Measurements from ENCODE around the gene PFKFB2.

Gene PFKFB2

DNA sequence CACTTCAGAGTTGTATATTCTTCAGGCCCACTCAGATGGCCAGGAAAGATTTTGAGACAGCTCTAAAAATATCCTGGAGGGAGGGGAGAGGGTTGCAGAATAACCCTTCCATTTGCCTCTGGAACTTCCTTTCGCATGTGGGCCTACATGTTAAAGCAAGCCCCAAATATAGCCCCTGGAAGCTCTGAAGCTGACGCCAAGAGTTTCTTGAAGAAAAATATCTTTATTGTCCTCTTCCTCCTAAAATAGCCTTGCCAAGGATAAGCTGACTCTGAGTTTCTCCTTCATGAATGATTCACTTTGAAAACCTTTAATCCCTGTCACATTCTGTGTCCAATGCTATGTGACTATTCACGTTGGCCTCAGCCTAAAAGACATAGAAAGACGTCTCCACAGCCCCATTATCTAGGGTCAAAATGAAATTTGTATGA is 27.0 kb upstream of the PFKFB2 start:
- no peak for DNase-seq (ENCODE audit: low read depth)
- TF ChIP-seq, protein P1, sequence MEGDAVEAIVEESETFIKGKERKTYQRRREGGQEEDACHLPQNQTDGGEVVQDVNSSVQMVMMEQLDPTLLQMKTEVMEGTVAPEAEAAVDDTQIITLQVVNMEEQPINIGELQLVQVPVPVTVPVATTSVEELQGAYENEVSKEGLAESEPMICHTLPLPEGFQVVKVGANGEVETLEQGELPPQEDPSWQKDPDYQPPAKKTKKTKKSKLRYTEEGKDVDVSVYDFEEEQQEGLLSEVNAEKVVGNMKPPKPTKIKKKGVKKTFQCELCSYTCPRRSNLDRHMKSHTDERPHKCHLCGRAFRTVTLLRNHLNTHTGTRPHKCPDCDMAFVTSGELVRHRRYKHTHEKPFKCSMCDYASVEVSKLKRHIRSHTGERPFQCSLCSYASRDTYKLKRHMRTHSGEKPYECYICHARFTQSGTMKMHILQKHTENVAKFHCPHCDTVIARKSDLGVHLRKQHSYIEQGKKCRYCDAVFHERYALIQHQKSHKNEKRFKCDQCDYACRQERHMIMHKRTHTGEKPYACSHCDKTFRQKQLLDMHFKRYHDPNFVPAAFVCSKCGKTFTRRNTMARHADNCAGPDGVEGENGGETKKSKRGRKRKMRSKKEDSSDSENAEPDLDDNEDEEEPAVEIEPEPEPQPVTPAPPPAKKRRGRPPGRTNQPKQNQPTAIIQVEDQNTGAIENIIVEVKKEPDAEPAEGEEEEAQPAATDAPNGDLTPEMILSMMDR (IDR thresholded peaks at IDR 0.05; ENCODE audit: low read depth, low read length, missing control alignments): no peak
- in situ Hi-C loops (cut with HindIII; ENCODE audit: low sequenced_read_pairs): no loop called here
- no peak overlapping the region for H3K4me3 ChIP-seq (ENCODE audit: low read depth, low read length)

DNA sequence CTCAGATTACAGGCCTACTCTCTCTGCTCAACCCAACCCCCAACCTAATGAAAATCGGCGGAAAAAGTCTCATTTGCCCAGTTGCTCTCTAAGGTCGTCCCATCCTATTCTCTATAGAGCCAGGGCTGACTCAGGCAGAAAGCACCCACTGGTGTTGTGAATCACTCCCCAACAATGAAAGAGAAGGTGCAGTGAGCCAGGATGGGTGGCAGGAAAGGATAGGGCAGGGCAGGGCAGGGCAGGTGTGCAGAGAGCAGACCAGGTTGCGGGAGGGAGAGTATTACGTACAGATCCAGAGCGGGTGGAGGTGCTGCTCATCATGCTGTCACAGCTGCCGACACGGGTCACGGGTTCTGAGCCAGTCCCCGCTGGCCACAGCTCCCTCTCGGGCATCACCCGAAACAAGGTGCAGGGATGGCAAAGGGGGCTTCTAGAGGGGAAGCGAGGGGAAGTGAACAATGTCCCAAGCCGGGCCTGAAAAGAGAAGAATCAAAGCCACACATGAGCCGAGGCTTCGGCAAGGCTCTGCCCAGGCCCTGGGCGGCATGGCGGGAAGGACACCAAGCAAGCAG is 25.8 kb upstream of the PFKFB2 start:
- TF ChIP-seq, protein P1 (IDR thresholded peaks at IDR 0.05; ENCODE audit: low read depth, low read length, missing control alignments): no peak
- in situ Hi-C loops (cut with HindIII; ENCODE audit: low sequenced_read_pairs): no loop called here
- no peak for DNase-seq (ENCODE audit: low read depth)
- no peak overlapping the region for H3K4me3 ChIP-seq (ENCODE audit: low read depth, low read length)

DNA sequence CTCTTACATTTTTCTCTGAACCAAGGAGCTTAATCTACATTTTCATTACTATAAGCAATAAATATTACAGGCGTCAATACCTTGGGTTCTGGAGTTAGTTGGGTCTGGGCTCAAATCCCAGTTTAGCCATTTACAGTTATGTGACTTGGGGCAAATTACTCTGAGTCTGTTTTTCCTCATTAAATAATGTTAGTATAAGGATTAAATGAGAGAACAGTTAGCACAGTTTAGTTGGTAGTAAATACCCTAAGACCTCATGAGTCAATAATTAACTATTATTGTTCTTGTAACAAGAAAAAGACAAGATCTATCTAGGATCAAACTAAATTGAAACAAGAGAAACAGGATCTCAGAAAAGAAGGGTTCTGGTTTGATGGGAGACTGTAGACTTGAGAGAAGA is 25.2 kb upstream of the PFKFB2 start:
- in situ Hi-C loops (cut with HindIII; ENCODE audit: low sequenced_read_pairs): no loop called here
- no peak overlapping the region for H3K4me3 ChIP-seq (ENCODE audit: low read depth, low read length)
- no peak for DNase-seq (ENCODE audit: low read depth)
- TF ChIP-seq, protein P1 (IDR thresholded peaks at IDR 0.05; ENCODE audit: low read depth, low read length, missing control alignments): no peak

DNA sequence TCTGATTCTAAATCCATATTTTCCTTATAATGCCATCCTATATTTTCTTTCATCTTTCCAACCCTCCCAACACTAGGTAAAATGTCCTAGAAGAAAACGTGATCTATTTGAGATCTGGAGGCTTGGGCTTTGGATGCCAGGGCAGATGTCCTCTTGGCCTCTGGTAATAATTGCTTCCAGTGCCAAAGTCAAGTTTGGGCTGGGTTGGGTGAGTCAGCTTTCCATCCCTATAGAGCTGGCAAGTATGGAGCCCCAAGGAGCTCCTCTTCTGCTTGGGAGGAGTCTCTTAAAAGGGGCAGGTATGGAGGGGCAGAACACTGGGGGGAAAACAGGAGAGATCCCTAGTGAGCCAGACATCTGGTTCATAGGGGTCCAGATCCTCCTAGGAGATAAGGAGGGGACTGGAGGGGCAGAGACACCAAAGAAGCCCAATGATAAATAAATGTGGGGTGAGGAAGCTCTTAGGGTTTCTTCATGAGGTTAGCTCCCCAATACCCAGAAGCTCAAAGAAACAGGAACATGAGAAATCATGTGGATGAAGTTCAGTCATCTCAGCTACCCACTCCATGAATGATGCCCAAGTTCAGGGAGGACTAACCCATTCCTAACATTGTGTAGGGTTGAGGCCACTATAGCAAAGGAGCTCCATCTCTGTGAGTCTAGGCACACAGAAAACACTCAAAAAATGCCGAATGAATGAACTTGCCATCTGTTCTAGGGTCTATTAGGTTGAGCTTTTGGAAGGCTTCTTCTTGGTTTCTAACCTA is 24.0 kb upstream of the PFKFB2 start:
- no peak overlapping the region for H3K4me3 ChIP-seq (ENCODE audit: low read depth, low read length)
- DNase-seq (ENCODE audit: low read depth): no peak
- TF ChIP-seq, protein P1 (IDR thresholded peaks at IDR 0.05; ENCODE audit: low read depth, low read length, missing control alignments): no peak
- in situ Hi-C loops (cut with HindIII; ENCODE audit: low sequenced_read_pairs): no loop called here

DNA sequence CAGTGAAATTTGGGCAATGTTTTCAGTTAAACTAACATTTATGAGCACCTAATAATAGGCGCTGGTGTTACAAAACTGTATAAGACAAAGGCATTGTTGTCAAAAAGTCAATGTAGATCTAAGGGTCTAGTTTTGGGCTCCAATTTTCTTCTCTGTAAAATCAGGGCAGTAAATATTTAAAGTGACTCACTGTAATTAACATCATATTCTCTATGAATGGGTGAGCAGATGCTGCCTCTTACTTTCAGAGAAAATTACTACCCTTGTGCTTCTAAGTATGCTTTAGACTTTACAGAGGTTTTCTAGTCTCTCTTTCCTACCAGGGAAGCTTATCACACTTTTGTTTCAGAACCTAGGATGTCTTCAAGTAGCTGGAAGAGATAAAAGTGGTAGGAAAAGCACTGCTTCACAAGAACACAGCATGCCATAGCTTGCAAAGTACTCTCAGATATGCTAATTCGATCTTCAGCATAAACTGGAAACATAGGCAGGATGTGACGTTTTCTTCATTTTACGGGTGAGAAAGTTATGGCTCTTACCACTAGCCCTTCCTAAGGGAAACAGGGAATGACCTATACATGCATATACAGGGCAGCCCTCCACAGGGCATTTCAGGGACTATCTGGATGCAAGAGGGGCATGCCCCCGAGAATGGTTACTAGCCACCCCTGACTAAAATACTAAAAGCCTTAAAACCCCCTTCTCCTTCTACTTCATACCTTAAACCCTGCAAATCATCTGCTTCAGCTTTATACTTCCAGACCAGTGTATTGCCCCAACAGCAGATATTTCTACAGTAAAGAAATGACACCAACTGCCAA is 23.2 kb upstream of the PFKFB2 start:
- in situ Hi-C loops (cut with HindIII; ENCODE audit: low sequenced_read_pairs): no loop called here
- no peak for DNase-seq (ENCODE audit: low read depth)
- TF ChIP-seq, protein P1 (IDR thresholded peaks at IDR 0.05; ENCODE audit: low read depth, low read length, missing control alignments): no peak
- H3K4me3 ChIP-seq (ENCODE audit: low read depth, low read length): no peak overlapping the region

DNA sequence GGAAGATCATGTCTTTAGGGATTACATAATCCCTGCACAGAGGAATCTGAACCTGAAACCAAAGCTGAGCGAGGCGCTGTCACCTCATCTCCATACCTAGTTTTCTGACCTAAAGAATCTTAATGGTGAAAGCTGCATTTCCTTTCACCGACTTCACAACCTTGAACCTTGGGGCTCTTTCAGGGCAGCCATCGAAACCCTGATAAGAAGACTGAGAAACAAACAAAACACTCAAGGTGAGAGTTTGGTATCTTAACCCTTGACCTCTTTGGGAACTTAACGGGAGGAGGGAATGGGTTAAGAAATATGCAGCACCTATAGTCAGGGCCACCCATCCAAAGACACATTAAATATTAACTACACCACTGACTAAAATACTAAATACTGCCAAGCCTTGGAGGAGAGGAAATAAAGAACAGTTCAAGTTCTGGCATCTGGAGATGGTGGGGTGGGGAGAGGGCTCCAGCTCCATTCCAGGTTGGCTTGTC is 22.5 kb upstream of the PFKFB2 start:
- H3K4me3 ChIP-seq (ENCODE audit: low read depth, low read length): no peak overlapping the region
- TF ChIP-seq, protein P1 (IDR thresholded peaks at IDR 0.05; ENCODE audit: low read depth, low read length, missing control alignments): no peak
- no peak for DNase-seq (ENCODE audit: low read depth)
- in situ Hi-C loops (cut with HindIII; ENCODE audit: low sequenced_read_pairs): no loop called here

All from astrocyte of the cerebellum (primary cell).